ENCODE measurements around the gene RAN. TPM values are rescaled to one million over a fixed set of nuclear protein-coding genes. Genes with fewer than 3 reads are reported as not detected.

RAN gene
- total RNA-seq, 1 donor from 2014 or later: 73.7 TPM

DNA sequence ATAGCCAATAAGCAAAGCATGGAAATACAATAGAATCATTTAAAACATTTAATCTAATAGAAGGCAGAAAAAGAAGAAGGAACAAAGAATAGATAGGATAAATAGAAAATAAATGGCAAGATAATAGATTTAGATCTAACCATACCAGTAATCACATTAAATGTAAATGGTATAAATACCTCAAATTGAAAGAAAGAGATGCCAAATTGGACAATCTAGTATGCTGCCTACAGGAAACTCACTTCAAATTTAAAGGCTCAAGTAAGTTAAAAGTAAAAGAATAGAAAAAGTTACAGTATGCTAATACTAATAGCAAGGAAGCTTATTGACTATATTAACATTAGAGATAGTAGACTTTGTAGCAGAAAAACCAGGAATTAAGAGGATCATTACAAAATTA is 40.1 kb downstream of the RAN start:
- Histone ChIP-seq H3K9me3 (peaks cover 0 to 7% of the 10 kb centered on the region in 2 donors), H3K36me3 (no peaks in the 10 kb centered on the region), H3K27ac (no peak overlapping the region), H3K27me3 (no peaks in the 10 kb centered on the region), H3K4me3 (no peak overlapping the region), H3K4me1 (peaks cover 0 to 5% of the 10 kb centered on the region in 2 donors)
- DNase-seq (ENCODE audit: low spot score in 2 of 2): no peak
- intact Hi-C loops (cut with DNase I): no loop called here
- TF ChIP-seq, protein P1, sequence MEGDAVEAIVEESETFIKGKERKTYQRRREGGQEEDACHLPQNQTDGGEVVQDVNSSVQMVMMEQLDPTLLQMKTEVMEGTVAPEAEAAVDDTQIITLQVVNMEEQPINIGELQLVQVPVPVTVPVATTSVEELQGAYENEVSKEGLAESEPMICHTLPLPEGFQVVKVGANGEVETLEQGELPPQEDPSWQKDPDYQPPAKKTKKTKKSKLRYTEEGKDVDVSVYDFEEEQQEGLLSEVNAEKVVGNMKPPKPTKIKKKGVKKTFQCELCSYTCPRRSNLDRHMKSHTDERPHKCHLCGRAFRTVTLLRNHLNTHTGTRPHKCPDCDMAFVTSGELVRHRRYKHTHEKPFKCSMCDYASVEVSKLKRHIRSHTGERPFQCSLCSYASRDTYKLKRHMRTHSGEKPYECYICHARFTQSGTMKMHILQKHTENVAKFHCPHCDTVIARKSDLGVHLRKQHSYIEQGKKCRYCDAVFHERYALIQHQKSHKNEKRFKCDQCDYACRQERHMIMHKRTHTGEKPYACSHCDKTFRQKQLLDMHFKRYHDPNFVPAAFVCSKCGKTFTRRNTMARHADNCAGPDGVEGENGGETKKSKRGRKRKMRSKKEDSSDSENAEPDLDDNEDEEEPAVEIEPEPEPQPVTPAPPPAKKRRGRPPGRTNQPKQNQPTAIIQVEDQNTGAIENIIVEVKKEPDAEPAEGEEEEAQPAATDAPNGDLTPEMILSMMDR (IDR thresholded peaks at IDR 0.05): no peak

DNA sequence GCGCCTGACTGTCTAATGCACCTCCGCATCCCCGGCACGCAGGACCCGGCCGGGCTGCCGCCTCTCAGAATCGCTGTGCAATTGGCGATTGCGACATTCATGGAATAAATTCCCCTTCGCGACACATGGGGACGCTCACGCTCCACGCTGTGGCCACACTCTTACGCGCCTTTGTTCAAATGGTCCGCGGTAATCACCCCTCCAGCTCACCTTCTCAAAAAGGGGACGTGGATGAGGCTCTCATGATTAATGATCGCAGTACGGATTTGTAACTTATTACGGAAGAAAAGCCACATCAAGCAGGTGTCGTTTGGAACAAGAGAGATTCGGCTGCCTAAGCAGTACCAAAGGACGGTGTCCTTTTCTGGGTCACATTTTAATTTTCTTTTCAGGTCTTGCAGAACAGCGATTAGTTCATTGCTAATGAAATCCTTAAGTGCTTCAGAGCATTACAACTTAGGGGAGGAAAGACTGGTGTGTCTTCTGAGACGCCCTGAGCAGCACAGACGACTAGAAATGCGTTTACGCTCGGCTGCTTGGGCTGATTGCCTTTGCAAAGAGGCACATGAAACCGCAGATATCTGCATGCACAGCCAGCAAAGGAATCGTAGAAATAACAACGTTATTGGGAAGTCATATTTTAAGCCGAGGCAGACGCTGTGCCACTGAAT is 44.5 kb downstream of the RAN start:
- Histone ChIP-seq H3K9me3 (peaks cover 0 to 3% of the 10 kb centered on the region in 2 donors), H3K36me3 (no peaks in the 10 kb centered on the region), H3K4me1 (peaks cover 0 to 5% of the 10 kb centered on the region in 2 donors), H3K27me3 (no peaks in the 10 kb centered on the region), H3K4me3 (peak overlapping the region; percentile 22 to 40), H3K27ac (no peak overlapping the region)
- intact Hi-C loops (cut with DNase I): loop anchor here (1.0 kb wide), 1 partner anchor 216 kb away; no protein-coding TSS in a partner anchor
- TF ChIP-seq, protein P1 (IDR thresholded peaks at IDR 0.05): peak; percentile 84 to 85 (median 84)
- peak in 1 of 2 donors; percentile 67 for DNase-seq (ENCODE audit: low spot score in 2 of 2)

DNA sequence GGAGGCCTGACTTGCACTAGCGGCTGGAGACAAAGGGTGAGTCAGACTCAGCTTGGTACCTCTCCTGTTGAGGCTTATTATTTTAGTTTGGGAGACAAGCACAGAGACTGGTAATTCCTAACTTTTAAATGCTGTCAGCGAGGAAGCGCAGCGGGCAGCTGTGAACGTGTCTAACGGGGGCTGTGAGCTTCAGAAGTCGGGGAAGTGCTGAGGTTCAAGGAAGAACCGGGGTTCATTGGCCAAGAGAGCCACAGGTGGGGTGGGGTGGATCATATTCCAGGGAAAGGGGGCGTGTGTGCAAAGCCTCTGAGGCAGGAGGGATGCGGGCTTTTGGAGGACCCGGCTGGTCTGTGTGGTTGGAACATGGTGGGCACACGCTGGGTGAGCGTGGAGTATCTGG is 45.7 kb downstream of the RAN start:
- no peaks in the 10 kb centered on the region for H3K9me3 ChIP-seq
- H3K36me3 ChIP-seq: no peaks in the 10 kb centered on the region
- H3K27me3 ChIP-seq: no peaks in the 10 kb centered on the region
- TF ChIP-seq, protein P1 (IDR thresholded peaks at IDR 0.05): no peak
- intact Hi-C loops (cut with DNase I): no loop called here
- H3K4me3 ChIP-seq: no peak overlapping the region
- H3K27ac ChIP-seq: no peak overlapping the region
- H3K4me1 ChIP-seq: peaks cover 0 to 5% of the 10 kb centered on the region in 2 donors
- no peak for DNase-seq (ENCODE audit: low spot score in 2 of 2)

DNA sequence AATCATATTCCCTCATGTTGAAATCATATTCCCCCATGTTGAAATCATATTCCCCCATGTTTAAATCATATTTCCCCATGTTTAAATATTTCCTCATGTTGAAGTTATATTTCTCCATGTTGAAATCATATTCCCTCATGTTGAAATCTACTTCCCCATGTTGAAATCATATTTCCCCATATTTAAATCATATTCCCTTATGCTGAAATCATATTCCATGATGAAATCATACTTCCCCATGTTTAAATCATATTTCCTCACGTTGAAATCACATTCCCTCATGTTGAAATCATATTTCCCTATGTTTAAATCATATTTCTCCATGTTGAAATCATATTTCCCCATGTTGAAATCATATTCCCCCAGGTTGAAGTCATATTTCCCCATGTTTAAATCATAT is 47.2 kb downstream of the RAN start:
- Histone ChIP-seq H3K27ac (no peak overlapping the region), H3K4me3 (no peak overlapping the region), H3K4me1 (peaks cover 0 to 5% of the 10 kb centered on the region in 2 donors), H3K36me3 (no peaks in the 10 kb centered on the region), H3K9me3 (no peaks in the 10 kb centered on the region), H3K27me3 (no peaks in the 10 kb centered on the region)
- intact Hi-C loops (cut with DNase I): no loop called here
- DNase-seq (ENCODE audit: low spot score in 2 of 2): no peak
- TF ChIP-seq, protein P1 (IDR thresholded peaks at IDR 0.05): no peak

DNA sequence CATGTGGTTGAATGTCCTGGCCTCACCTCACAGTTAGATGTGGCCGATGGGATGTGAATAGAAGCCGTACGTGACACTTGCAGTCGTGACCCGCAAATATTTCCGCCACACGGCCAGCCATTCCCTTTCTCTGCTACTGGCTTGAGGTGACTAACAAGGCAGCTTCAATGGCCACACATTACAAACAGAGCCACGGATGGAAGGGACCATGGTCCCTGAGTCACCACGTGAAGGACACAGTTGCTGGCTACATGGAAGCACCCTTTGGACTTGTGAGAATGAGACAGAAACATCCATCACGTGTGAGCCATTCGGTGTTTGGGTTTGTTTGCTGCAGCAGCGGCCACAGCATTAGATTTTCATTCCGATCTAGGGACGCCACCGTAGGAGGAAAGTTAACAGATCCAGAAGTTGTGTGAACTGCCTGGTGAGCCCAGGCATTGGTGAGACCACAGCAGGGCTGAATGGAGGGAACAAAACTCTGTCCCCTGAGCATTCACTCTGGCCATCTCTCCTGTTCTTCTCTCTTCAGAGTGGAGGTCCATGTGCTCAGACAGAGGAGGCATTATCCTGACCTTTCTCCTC is 48.3 kb downstream of the RAN start:
- intact Hi-C loops (cut with DNase I): no loop called here
- Histone ChIP-seq H3K9me3 (no peaks in the 10 kb centered on the region), H3K27ac (peak overlapping the region; percentile 13 to 59), H3K4me1 (peaks cover 0 to 5% of the 10 kb centered on the region in 2 donors), H3K36me3 (no peaks in the 10 kb centered on the region), H3K27me3 (no peaks in the 10 kb centered on the region), H3K4me3 (no peak overlapping the region)
- TF ChIP-seq, protein P1 (IDR thresholded peaks at IDR 0.05): no peak
- DNase-seq (ENCODE audit: low spot score in 2 of 2): no peak

Data from ascending aorta (tissue), 2 donors.